HK-2 (cell line): ENCODE measurements around the gene MEGF11.

Experiments
- DNase-seq: peaks from one replicate; pipeline ENCODE4 v3.0.0-alpha.2; 2018; ENCODE audit not compliant: unreplicated experiment

MEGF11 gene

DNA sequence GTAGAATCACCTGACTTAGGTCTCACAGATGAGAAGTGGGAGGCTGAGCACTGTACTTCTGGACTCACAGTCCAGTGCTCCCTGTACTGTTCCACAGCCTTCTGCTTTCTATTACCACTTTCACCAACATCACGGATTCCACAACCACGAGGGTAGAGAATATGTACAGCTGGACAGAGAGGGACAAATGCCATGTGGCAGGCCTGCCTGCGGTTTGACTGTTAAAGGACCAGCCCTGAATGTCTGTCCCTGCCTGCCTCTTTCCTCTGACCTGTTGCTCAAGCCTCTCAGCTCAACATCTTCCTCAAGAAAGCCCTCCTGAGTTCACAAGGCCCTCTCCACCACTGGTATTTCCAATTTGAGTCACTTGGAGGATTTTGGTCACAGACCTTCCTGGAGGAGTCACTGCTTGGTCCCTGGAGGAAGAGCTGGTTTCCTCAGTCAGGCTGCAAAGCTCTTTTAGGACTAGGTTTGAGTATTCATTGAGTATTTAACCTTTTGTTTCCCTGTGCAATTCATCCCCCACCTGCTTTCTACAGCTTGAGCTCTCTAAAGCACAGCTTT, 335.1 kb downstream of the MEGF11 start:
- DNase-seq = no peak

DNA sequence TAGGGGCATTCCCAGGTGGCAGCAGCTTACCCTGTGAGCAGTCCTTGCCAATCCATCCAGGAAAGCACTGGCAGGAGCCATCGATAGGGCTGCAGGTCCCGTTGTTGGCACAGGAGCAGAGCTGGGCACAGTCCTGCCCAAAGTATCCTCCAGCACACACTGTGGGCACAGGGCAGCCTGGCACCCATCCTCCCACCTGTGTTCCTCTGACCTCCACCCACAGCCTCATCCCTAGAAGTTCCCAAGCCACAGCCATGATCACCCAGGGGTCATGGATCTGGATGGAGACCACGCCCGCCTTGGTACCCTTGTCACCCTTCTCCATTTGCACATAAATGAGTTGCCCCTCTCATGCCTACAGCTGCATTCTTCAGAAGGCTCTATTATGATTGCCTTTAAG, 335.6 kb downstream of the MEGF11 start:
- no peak for DNase-seq

DNA sequence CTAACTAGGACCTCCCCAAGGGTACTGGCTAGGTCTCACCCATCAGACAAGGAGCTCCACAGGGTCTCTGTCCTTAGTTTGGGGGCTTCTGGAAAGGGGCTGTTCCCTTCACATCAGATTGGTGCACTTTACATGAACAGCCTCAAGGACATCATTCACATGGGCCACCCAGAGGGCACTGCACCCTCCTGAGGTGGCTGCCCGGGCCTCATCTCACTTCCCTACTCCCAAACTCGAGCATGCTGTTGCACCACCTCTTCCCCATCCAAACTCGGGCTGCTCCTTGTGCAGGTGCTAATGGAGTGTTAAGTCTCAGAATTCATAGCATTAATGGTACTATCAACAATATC, 336.2 kb downstream of the MEGF11 start:
- DNase-seq = no peak

DNA sequence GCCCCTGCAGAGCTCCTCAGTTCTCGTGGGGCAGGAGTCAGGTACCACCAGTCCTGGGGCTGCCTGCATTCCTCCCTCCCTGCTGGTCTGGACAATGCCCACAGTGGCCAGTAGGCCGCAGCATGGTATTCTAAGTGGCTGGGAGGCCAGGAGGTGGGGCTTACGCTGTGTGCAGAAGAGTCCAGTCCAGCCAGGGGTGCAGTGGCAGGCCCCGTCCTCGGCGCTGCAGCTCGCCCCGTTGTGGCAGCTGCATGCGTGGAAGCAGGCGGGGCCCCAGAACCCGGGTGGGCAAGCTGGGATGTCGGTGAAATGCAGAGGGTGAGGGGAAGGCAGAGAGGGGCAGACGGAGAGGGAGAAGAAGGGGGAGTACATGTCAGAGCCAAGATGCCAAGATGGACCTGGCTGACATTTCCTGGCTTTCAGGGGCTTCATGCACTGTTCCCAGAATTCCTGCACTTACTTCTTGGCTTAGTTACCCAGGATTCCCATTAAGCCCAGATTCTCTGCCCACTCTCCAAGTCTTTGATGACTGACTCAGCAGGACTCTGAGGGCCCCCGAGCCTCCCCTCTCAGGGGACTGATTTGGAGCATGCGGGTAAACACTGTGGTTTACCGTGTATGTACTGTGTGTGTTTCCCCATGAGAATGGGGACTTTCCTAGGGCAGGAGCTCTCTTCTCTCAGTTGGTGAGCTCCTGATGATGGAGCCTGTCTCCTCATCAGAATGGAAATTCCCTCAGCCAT, 336.7 kb downstream of the MEGF11 start:
- DNase-seq = peak; percentile 38

DNA sequence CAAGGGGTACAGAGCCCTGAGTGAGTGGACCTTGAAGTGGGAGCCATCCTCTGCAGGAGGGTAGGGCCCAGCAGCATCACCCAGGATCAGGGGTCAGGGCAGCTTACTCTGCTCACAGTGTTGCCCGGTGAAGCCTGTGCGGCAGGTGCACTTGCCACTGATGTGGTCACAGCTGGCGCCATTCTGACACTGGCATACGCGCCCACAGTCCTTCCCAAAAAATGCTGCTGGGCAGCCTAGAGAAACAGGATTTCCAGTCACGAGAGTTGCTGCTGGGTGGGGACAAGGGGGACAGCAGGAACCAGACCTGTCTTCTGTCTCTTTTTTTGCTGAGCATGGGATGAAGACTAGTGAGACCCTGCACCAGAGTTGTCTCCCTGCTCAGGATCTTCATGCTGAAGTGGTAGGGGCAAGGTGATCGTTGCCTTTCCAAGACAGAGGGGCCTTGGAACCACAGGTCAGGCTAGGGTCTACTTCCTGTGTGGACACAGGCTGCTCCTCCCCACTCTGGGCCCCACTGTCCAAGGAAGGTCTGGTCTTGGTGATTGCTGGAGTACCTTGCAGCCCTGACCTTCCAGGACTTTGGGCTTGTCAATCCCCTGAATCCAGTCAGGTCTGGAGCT, 337.4 kb downstream of the MEGF11 start:
- DNase-seq = no peak

DNA sequence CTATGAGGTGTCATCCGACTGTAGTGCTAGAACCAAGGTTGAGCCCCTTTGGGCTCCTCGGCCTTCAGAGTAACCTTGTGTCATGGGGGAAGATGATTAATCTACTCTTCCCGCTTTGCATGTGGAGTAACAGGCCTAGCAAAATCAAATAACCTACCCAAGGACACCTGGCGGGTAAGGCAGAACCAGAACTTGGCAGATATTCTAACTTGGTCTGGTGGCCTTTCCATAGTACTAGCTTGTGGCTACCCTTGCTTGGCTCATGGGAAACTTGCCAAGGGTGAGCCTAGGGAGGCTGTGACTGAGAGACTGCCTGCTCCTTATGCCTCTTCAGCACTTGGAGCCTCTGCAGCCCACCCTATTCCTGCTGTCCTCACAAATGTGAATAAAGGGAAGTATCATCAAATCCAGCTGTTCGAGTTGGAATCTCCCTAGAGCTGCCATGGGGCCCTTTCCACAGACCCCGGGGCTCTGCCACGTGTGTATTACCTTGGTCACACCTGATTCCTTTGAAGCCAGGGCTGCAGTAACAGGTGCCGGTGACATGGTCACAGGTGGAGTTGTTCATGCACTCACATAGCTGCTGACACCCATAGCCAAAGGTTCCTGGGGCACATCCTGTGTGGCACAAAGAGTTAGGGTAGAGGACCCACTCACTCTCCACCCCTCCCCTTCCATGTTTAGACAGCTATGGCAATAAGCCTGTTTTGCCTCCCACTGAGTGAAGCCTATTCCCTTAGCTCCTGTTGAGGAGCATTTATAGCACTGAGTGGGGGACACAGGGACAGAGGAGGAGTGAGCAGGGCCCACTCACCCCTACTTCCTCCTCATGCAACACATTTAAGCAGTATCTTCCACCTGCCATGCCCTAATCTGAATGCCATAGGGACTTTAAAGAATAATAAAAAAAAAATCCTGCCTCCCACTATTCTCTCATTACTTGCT, 338.3 kb downstream of the MEGF11 start:
- DNase-seq = no peak

DNA sequence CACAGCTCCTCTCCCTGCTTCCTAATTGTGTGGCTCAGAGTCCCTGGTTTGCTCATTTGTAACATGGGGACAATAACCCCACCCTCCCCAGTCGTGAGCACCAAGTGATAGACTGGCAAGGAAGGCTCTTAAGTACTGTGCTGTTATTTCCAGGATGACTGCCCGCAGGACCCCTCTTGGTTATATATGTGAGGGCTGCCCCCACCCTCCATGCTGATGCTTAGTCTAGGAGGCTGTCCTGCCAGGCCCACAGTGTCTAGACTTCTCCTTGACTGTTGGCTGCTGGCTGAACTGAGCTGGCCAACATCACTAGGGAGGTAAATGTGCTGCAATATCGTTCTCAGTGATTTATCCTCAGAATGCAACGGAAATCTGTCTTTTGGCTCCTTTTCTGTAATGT, 339.2 kb downstream of the MEGF11 start:
- DNase-seq = no peak

DNA sequence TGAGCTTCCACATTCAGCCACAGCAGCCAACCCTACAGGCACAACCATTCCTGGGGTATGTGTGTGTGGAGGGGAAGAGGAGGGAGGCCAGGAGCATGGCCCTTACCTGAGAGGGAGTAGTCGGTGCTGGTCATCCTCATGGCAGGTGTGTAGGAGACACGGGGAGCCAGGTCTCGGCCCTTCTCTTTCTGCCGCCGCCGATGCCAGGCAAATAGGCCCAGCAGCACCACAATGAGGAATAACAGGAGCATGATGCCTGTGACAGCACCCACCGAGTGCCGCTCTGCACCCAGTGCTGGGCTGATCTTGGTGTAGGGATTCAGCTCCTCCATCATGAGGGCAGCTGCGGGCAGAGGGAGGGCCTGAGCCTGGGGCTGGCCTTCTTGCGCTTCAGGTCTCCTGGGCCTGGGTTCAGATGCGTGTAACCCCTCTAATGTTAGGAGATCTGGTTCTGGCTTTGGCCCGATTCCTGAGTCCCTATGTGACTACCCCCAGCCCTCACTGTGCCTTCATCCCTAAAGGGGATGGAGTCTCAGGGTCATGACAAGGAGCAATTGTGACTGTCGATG, 339.8 kb downstream of the MEGF11 start:
- DNase-seq = no peak

DNA sequence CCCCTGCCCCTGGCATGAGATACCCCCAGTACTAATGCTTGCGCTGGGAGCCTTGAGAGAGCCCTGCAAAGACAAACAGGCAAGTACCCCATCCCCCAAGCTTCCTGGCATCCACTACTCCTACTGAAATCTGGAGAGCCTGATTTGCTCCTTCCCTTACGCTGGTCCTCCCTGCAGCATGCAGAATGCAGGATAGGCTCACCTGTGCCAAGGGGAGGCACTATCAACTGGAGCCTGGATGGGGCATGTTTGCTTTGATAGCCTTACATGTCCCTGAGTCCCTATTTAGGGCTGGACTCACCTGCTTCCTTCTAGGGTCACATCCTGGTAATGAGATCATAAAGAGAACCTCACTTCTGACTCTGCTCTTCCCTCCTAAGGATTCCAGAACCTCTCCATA, 341.3 kb downstream of the MEGF11 start:
- DNase-seq = no peak

DNA sequence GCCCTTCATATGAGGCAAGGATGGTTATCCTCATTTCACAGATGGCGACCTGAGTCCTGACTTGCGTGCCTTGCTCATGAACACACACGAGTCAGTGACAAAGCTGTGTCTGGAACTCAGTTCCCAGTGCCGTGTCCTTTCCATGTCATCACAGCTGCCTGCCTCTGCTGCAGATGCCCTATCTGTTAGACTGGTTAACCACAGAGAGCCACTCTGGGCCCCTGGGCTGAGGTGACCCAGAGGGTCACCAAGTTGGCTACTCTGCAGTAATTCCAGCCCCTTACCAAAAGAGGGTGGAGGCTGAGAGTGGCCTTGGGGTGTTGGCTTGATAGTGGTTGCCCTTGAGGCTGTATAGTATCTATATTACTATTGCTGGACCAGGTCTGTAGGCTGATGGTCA, 343.2 kb downstream of the MEGF11 start:
- no peak for DNase-seq

DNA sequence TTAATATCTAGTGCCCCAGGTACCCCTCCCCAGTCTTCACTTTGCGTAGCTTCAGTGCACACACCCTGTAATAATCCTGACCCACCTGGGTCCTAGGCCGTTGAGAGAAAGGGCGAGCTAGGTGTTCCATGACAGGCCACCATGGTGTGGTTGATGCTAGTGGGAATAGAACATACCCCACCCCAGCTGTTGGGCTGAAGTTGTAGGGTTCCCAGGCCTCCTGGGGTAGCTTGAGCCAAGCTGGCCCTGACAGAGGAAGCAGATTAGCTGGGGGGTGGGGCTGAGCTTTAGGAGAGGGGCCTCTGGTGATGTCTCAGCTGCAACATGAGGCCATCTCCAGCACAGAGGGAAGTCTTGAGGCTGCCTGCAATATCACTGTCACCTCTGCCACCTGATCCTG, 343.7 kb downstream of the MEGF11 start:
- no peak for DNase-seq

DNA sequence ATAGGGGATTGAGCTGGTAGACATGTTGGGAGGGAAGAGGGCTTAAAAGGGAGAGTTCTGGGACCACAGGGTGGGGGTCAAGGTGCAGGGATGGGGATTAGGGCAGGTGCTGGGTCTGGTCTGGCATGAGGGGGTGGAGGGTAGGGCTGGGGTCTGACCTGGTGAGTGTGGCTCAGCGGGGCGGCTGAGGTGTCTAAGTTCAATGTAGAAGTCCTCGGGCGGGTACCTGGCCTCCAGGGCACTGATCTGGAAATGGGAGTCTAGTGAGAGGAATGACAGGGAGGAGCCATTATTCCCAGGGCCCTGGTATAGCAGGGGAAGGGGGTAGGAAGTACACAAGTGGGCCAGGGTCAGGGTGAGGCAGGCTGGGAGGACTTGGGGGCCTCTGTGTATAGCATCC, 344.7 kb downstream of the MEGF11 start:
- no peak for DNase-seq

DNA sequence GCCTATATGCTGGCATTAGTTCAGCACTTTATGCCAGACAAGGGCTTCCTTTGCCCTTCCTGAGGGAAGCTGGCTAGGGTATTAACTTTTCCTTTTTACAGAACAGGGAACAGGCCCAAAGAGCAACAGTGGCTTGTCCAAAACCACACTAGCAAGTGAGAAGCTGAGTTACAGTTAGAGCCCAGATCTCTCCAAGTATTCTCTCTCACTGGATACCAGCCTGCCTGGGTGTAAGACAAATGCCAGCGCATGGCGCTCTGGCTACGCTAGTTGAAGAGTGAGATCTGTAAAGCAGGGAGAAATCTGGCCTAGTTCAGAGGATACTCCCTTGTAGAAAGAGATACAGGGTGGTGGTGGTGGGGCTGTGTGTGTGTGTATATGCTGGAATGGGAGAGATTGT, 345.9 kb downstream of the MEGF11 start:
- no peak for DNase-seq

DNA sequence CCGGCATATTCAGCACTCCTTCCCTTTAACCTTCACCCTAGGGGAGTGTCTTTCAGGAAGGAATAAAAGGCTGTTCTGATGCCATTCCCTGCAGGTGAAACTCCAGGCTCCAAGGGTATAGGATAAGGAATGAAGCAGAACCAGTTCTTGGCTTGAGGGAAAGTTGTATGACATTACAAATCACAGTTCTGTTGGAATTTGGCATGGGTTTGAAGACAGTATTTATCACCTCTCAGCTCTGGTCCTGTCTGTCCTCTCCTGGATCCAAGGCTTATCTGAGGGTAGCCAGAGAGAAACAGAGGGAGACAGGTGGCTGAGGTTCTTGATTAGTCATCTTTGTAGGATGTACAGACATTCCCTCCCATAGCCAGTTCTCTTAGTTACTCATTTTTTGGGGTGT, 347.2 kb downstream of the MEGF11 start:
- no peak for DNase-seq

DNA sequence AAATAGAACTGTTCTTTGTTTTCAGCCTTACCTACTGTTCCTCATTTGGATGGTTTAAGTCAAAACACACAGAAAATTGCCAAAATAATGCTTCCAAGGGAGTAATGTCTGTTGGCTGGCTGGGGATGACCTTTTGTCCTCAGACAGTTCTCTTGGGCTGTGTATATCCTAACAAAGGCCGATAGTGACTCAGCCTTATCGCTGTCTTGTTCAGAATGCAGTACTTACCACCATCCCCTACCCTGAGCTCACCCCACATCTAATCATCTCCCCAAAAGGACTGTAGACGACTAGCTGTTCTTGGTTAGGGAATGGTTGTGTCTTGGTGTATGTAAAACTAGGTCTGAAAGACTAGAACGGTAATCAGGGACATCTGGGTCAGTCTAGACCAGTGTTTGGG, 349.2 kb downstream of the MEGF11 start:
- DNase-seq = no peak

DNA sequence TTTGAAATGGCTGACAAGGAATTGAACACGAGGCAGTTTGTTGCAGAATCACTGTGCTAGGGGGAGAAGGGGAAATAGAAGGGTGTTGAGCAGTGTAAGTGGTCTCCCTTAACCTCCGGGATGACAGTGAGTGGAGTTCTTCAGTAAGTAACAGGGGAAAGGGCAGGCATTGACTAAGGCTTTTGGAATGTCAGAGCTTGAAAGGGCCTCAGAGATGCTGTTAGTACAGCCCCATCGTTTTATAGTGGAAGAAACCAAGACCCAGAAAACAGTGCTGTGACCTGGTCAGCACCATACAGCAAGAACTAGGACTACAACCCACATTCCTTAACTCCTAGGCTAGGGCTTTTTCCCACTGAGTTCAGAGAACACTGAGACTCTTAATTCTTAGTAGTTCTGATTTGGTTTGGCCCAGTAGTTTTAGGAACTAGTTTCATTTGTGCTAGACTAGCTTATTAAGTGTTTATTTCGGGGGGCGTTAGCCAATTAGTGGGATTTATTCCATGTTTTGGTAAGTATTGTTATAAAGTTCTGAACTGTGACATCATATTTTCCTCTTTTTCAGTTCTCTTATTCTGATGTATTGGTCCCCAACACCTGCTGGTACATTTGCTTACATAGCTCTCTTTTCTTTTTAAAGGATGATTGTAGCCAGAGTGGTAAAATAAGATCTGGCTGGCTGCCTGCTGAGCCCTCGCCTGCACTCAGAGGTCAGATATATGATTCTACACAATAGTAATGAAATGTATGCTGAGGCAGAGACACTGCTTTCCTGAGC, 350.1 kb downstream of the MEGF11 start:
- no peak for DNase-seq

DNA sequence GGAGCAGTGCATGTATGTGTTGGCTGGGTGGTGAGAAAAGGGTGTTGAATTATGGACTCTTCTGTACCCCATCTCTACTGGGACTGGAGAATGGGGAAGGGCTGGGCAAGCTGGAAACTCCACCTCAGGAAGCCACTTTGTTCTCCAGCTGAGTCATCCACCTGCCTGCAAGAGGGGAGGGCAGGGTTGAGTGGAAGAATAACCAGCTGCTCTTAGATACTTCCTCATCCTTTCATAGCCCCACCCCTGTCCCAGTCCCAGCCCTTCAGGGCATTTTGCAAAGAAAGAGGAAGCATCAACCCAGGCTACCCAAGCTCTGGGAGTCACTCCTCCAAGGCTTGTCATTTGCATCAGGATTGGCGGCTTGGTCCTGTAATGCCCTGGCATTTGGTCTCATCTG, 351.2 kb downstream of the MEGF11 start:
- peak; percentile 53 for DNase-seq

DNA sequence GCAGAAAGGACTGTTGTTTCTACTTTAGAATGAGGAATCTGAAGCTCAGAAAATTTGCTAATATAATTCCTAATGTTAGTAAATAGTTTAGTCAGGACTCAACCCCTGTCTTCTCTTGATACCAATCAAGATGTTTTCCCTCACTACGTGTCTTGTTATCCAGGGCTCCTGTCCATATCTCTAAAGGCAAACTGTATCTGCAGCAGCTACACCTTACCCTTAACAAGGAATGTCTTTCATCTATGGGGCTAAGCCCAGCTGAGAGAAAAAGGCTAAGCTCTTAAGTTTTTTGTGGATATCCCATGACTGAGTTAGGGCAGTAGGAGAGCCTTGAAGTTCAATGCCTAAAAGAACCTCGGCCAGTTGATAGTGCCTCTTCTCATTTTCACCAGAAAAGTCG, 351.7 kb downstream of the MEGF11 start:
- no peak for DNase-seq

DNA sequence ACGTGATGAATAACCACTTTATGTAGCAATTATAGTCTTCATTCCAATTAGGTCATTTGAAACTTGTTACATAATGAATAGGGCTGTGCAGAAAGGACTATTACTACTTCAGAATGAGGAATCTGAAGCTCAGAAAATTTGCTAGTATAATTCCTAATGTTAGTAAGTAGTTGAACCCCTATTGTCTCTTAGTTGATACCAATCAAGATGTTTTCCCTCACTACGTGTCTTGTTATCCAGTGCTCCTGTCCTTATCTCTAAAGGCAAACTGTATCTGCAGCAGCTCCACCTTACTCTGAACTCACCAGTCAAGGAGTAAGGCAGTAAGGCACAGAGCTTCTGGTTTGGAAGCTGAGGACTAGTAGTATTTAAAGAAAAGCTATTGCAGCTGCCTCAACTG, 352.2 kb downstream of the MEGF11 start:
- DNase-seq = no peak

DNA sequence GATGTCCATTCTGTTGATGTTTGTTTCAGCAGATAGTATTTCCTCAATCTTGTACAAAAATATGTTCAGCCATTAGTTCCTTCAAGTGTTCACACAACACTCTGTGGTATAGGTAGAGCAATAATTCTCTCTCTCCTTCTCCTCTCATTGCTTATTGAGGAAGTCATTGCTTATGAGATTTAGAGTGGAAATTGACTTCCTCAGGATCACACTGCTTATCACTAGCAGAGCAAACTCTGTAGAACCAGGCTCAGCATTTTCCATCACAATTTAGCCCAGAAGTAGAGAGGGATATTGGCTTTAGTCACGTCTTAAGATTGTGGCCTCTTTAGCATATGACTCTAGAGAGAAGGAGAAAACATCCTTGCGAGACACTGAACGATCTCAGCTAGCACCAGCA, 353.1 kb downstream of the MEGF11 start:
- no peak for DNase-seq

DNA sequence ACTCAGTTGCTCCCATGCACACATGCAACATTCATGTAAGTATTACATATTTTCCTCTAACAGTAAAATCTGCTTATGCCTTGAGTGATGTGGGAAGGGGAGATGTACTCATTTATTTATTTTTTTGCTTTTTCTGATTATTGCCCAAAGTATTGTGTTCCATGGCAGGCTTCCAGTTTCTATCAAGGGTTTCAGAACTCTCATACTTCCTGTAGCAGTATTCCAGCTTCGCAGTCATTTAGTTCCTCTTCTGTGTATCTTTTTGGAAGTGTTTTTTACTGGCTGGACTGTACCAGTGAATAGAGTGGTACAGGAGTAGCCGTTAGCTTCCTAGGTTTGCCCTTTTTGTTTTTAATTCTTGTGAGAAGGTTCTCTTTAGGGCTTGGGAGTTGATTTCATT, 357.3 kb downstream of the MEGF11 start:
- DNase-seq = no peak
